ENCODE data around the gene RNF213.

Gene RNF213

GRCh38 chr17:80260791-80261158 lies at the start of gene RNF213:
Gene RNF213 (plus strand): TSS chr17:80260852. CDS start chr17:80263682, 2,830 bp downstream.
- DNase-seq, result peak; percentile 31

- DNase-seq, result no peak
Measured at GRCh38 chr17:80212109-80212508, 48.5 kb upstream of the RNF213 start.

DNA sequence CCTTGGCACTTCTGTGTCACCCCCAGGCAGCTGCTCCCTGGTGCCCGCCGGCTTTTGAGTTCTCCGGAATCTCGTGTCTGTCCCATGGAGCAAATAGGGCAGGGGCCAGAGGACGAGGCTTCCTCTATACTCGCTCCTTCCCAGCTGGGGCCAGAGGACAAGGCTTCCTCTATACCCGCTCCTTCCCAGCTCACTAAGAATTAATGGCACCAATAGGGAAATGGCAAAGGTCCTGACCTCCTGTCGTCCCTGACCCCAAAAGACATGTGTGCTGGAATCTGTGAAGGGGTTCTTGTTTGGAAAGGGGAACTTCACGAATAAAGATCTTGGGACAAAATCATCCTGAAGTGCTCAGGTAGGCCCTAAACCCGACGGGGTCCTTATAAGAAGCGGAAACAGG lies 48.1 kb upstream of the RNF213 start:
- no peak for DNase-seq

GRCh38 chr17:80212962-80213642 lies 47.5 kb upstream of the RNF213 start:
- no peak for DNase-seq

GRCh38 chr17:80213643-80213975 lies 47.0 kb upstream of the RNF213 start:
- no peak for DNase-seq

GRCh38 chr17:80214012-80214877 lies 46.4 kb upstream of the RNF213 start:
- no peak for DNase-seq

- no peak for DNase-seq
Measured at GRCh38 chr17:80214878-80215210, 45.8 kb upstream of the RNF213 start.

- DNase-seq, result no peak
Measured at GRCh38 chr17:80216473-80217456, 43.9 kb upstream of the RNF213 start.

GRCh38 chr17:80217703-80218362 lies 42.8 kb upstream of the RNF213 start:
- DNase-seq, result no peak

DNA sequence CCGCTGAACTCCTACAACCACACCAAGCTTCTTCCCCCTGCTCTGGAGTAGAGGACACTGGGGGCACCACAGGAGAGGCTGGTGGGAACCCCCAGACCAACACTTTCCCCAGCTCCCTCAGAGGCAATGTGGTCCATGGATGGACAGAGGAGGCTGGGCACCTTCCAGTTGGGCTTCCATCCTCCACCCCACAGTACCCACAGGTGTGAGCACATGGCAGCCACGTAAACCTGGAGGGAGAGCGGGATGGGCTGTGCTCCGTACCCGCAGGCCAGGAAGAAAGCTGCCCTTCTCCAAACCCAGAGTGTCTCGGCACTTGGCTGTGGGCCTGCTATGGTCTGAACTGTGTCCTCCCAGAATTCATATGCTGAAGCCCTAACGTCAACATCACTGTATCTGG lies 42.3 kb upstream of the RNF213 start:
- DNase-seq, result no peak

- DNase-seq, result peak; percentile 69
Measured at GRCh38 chr17:80219013-80219762, 41.5 kb upstream of the RNF213 start.

GRCh38 chr17:80219763-80220053 lies 40.9 kb upstream of the RNF213 start:
- no peak for DNase-seq

DNA sequence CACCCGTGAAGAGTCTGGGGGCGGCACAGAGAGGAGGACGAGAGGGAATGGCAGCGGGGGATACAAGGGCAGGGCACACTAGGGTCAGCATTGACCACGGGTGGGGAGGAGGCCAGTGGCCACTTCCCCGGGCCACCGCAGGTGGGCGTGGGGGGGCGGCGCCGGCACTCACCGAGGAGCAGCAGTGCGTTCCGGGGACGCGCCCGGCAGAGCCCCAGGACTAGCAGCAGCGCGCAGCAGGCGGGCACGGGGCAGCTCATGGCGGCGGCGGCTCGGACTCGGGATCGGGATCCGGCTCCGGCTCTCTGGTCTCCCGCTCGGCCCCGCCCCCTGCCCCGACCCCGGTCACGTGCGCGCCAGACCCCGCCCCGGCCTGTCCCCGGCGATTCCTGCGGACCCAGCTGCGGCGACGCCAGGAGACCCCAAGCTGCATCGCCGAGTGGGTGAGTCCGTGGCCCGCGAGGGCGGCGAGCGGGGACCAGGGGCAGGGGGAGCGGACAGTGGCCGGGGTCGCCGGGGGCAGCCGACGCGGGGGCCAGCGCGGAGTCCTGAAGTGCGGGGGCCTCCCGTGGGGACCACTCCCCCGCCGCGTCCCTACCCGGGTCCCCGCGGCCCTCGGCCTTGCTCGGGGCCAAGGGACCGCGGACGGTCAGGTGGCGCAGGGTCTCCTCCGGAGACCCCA lies 40.5 kb upstream of the RNF213 start, which contains the start of the genes SGSH and SLC26A11:
TSS of gene SGSH (minus strand) at position 280 of the 682 bp plus-strand sequence. CDS start at position 260, 20 bp downstream.
TSS of gene SLC26A11 (plus strand) at position 374 of the 682 bp plus-strand sequence. CDS start 1,134 bp downstream, outside the sequence.
- DNase-seq, result peak; percentile 48

GRCh38 chr17:80220736-80221215 lies 39.9 kb upstream of the RNF213 start:
- no peak for DNase-seq

GRCh38 chr17:80221351-80222105 lies 39.1 kb upstream of the RNF213 start:
- no peak for DNase-seq

DNA sequence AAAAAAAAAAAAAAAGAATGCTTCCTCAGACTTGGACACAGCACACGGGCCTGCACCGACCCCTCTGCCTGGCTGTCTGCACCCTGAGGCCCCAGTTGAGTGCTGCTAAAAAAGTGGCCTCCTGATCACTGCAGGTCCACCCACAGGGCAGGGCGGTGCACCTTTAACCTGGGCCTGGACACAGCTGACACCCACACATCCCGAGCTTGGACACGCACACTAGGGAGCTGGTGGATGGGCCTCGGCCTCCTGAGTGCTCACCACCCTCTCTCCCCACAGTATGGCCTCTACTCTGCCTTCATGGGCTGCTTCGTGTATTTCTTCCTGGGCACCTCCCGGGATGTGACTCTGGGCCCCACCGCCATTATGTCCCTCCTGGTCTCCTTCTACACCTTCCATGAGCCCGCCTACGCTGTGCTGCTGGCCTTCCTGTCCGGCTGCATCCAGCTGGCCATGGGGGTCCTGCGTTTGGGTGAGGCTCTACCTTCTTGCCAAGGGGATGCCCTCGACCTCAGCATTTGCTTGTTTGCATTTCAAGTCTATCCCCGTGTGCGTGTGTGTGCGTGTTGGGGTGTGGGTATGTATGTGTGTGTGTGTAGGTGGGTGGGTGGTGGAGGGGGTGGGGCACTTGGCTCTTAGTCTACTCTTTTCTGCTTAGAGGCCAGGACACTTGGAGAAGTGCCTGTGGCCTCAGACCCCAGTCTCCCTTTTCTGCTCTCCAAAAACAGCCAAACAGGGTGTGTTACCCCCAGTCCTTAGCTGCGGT lies 38.1 kb upstream of the RNF213 start:
- no peak for DNase-seq

- no peak for DNase-seq
Measured at GRCh38 chr17:80223142-80223815, 37.4 kb upstream of the RNF213 start.

GRCh38 chr17:80223838-80224497 lies 36.7 kb upstream of the RNF213 start:
- DNase-seq, result no peak
